Uterus (tissue), 4 donors: ENCODE data around the gene TYSND1. TPM values are rescaled to one million over a fixed set of nuclear protein-coding genes. Genes with fewer than 3 reads are reported as not detected.

Experiments used
- DNase-seq, 2 donors: peaks; one replicate each; pipeline ENCODE4 v3.0.0-alpha.2; 2019 to 2020
- H3K27ac ChIP-seq, 2 donors: fragments of 200-600 bp; sonication (generic); 1 replicate in 1 of 2; 2 replicates in 1 of 2; pipeline ENCODE4 v1.5.1; 2016 to 2018
- H3K27me3 ChIP-seq, 2 donors: fragments of 200-600 bp; sonication (generic); one replicate each; pipeline ENCODE4 v1.5.1; 2018 to 2019; ENCODE audit warnings: control low read depth in 1 of 2
- H3K36me3 ChIP-seq, 2 donors: fragments of 200-600 bp; sonication (generic); one replicate each; pipeline ENCODE4 v1.5.1; 2019; ENCODE audit warnings: control low read depth in 1 of 2
- H3K4me1 ChIP-seq, 2 donors: fragments of 200-600 bp; sonication (generic); one replicate each; pipeline ENCODE4 v1.5.1; 2018 to 2019; ENCODE audit warnings: control low read depth in 1 of 2
- H3K4me3 ChIP-seq, 2 donors: fragments of 200-600 bp; sonication (generic); 1 replicate in 1 of 2; 2 replicates in 1 of 2; pipeline ENCODE4 v1.5.1; 2018 to 2019; ENCODE audit warnings: mild to moderate bottlenecking in 1 of 2
- H3K9me3 ChIP-seq, 2 donors: fragments of 200-600 bp; sonication (generic); one replicate each; pipeline ENCODE4 v1.5.1; 2019; ENCODE audit warnings: control low read depth in 1 of 2
- CTCF ChIP-seq, 4 experiments: fragments of 200-600 bp in 2 of 4; fragments of 450-650 bp in 2 of 4; sonication (generic) in 2 of 4; IDR thresholded peaks; one replicate each; pipeline ENCODE4 v1.5.1; 2016 to 2019; ENCODE audit warnings: antibody characterized with exemption in 4 of 4, mild to moderate bottlenecking in 2 of 4, moderate library complexity in 1 of 4
- POLR2A ChIP-seq, 2 donors: fragments of 450-650 bp; IDR thresholded peaks; one replicate each; pipeline ENCODE4 v1.6.1; 2016; ENCODE audit warnings: antibody characterized with exemption in 2 of 2, mild to moderate bottlenecking in 1 of 2, moderate library complexity in 1 of 2
- intact Hi-C: fragments of 100-400 bp; cut with DNase I; formaldehyde crosslinking; loops from one replicate; pipeline ENCODE4 v1.15.1; 2023; ENCODE audit warnings: low total_unique reads
- total RNA-seq, 4 donors: library from RNA; depleted of rRNA in 3 of 4; stranded (reverse); fragments of >200 nt in 3 of 4; gene quantifications; one replicate each; pipeline versions ENCODE4 v1.1.0 to v1.2.4, GENCODE V29; 2014 to 2023
- donor health status: DM: yes; HTN: yes; CAD: no.

Gene TYSND1
- total RNA-seq, 4 donors from 2014 or later: 5.4 to 15.9 (median 12.7) TPM

GRCh38 chr10:70093335-70093944 is 53.1 kb downstream of the TYSND1 start:
- Histone ChIP-seq H3K27ac (no peak overlapping the region), H3K36me3 (no peaks in the 10 kb centered on the region), H3K27me3 (no peaks in the 10 kb centered on the region), H3K4me3 (no peak overlapping the region), H3K4me1 (no peaks in the 10 kb centered on the region), H3K9me3 (no peaks in the 10 kb centered on the region)
- no peak for DNase-seq
- TF ChIP-seq POLR2A (IDR thresholded peaks at IDR 0.05): no peak
- intact Hi-C loops: no loop called here

- Histone ChIP-seq H3K27me3 (no peaks in the 10 kb centered on the region), H3K4me3 (no peak overlapping the region), H3K36me3 (no peaks in the 10 kb centered on the region), H3K4me1 (no peaks in the 10 kb centered on the region), H3K27ac (no peak overlapping the region), H3K9me3 (no peaks in the 10 kb centered on the region)
- TF ChIP-seq CTCF (IDR thresholded peaks at IDR 0.05) (no peak), POLR2A (IDR thresholded peaks at IDR 0.05) (no peak)
- DNase-seq: no peak
- intact Hi-C loops: no loop called here
These were observed 54.1 kb downstream of the TYSND1 start for GRCh38 chr10:70092389-70092718.

GRCh38 chr10:70090951-70091350 is 55.5 kb downstream of the TYSND1 start:
- DNase-seq: no peak
- Histone ChIP-seq H3K27me3 (no peaks in the 10 kb centered on the region), H3K4me1 (no peaks in the 10 kb centered on the region), H3K9me3 (no peaks in the 10 kb centered on the region), H3K36me3 (no peaks in the 10 kb centered on the region), H3K4me3 (no peak overlapping the region), H3K27ac (no peak overlapping the region)
- TF ChIP-seq POLR2A (IDR thresholded peaks at IDR 0.05) (no peak), CTCF (IDR thresholded peaks at IDR 0.05) (no peak)
- intact Hi-C loops: no loop called here

- Histone ChIP-seq H3K9me3 (no peaks in the 10 kb centered on the region), H3K36me3 (no peaks in the 10 kb centered on the region), H3K27ac (no peak overlapping the region), H3K27me3 (no peaks in the 10 kb centered on the region), H3K4me3 (no peak overlapping the region), H3K4me1 (no peaks in the 10 kb centered on the region)
- TF ChIP-seq POLR2A (IDR thresholded peaks at IDR 0.05): no peak
- no peak for TF ChIP-seq CTCF (IDR thresholded peaks at IDR 0.05)
- DNase-seq: no peak
- intact Hi-C loops: no loop called here
These were observed 56.5 kb downstream of the TYSND1 start for GRCh38 chr10:70090013-70090412.

GRCh38 chr10:70088308-70088698 is 58.2 kb downstream of the TYSND1 start:
- no peaks in the 10 kb centered on the region for H3K9me3 ChIP-seq
- intact Hi-C loops: no loop called here
- no peak overlapping the region for H3K4me3 ChIP-seq
- TF ChIP-seq POLR2A (IDR thresholded peaks at IDR 0.05) (no peak), CTCF (IDR thresholded peaks at IDR 0.05) (no peak)
- no peak overlapping the region for H3K27ac ChIP-seq
- no peak for DNase-seq
- no peaks in the 10 kb centered on the region for H3K4me1 ChIP-seq
- no peaks in the 10 kb centered on the region for H3K27me3 ChIP-seq
- H3K36me3 ChIP-seq: no peaks in the 10 kb centered on the region

Other genes starting within 250 kb of the TYSND1 start
- 10 to 100 TPM in 2 of 4 donors, 1 to 10 TPM in 2; 1.8 to 35.0 (median 9.4) TPM for gene MACROH2A2, start 93.9 kb downstream of the TYSND1 start, total RNA-seq
- gene AIFM2, start 13.9 kb downstream of the TYSND1 start, total RNA-seq: 10 to 100 TPM in 2 of 4 donors, 1 to 10 TPM in 2; 3.5 to 14.0 (median 8.5) TPM
- 100 to 1,000 TPM in 2 of 4 donors, 10 to 100 TPM in 2; 38.2 to 232 (median 93.6) TPM for gene SAR1A, start 23.8 kb upstream of the TYSND1 start, total RNA-seq
- gene PPA1, start 86.7 kb upstream of the TYSND1 start, total RNA-seq: 100 to 1,000 TPM in 1 of 4 donors, 10 to 100 TPM in 3; 48.5 to 107 (median 69.8) TPM
- 1 to 10 TPM in 1 of 4 donors, under 1 TPM in 1, not detected in 2; 0.43 to 2.1 TPM for gene NPFFR1, start 137.3 kb upstream of the TYSND1 start, total RNA-seq
- 10 to 100 TPM in 1 of 4 donors, 1 to 10 TPM in 2, under 1 TPM in 1; 0.29 to 12.1 (median 3.8) TPM for gene LRRC20, start 235.9 kb upstream of the TYSND1 start, total RNA-seq